PC-9 (cell line): ENCODE data around the gene ALPG. TPM values are rescaled to one million over a fixed set of nuclear protein-coding genes. Genes with fewer than 3 reads are reported as not detected.
"Not testable (repeated sequence)": the region's sequence is repeated elsewhere in the genome, so short reads cannot be mapped to it uniquely, and the experiment has no call there.

Experiments
- BruUV-seq: library from RNA; stranded (reverse); fragments of 400-500 nt; replicated peaks from 2 replicates; lab custom pipeline; 2021; lab: Mats Ljungman, UMichigan
- CTCF ChIA-PET: fragments of 300-600 bp; sonication (Branson Sonifier 250); formaldehyde crosslinking; loops from one replicate; lab custom pipeline; 2022; ENCODE audit warnings: antibody characterized with exemption; lab: Charles Lee
- POLR2A ChIA-PET: fragments of 300-600 bp; sonication (Branson Sonifier 250); formaldehyde crosslinking; loops from one replicate; lab custom pipeline; 2022; ENCODE audit warnings: antibody characterized with exemption; ENCODE audit not compliant: unreplicated experiment; lab: Charles Lee
- DNase-seq, 2 experiments: peaks; one replicate each; pipeline versions ENCODE4 v3.0.0 to v3.0.0-alpha.2; 2015 to 2022; ENCODE audit warnings: mixed read lengths in 1 of 2
- H2AFZ ChIP-seq: fragments of 200-600 bp; sonication (generic); 2 replicates; pipeline ENCODE4 v1.8.1; 2017; ENCODE audit warnings: antibody characterized with exemption
- H3F3A ChIP-seq: fragments of 200-600 bp; sonication (generic); 2 replicates; pipeline ENCODE4 v1.8.1; 2017; ENCODE audit warnings: antibody characterized with exemption, mild to moderate bottlenecking, low read depth; ENCODE audit not compliant: insufficient read depth
- H3K27ac ChIP-seq: fragments of 200-600 bp; sonication (generic); 2 replicates; pipeline ENCODE4 v1.6.1; 2016; ENCODE audit warnings: mixed run types
- H3K27me3 ChIP-seq: fragments of 200-600 bp; sonication (generic); 2 replicates; pipeline ENCODE4 v1.6.1; 2016; ENCODE audit warnings: low read depth, mixed run types; ENCODE audit not compliant: insufficient read depth
- H3K36me3 ChIP-seq: fragments of 200-600 bp; sonication (generic); 2 replicates; pipeline ENCODE4 v1.6.1; 2016; ENCODE audit warnings: low read depth, mixed run types
- H3K4me1 ChIP-seq: fragments of 200-600 bp; sonication (generic); replicated peaks from 2 replicates; pipeline ENCODE4 v1.6.1; 2016; ENCODE audit warnings: mixed run types; ENCODE audit not compliant: insufficient read depth
- H3K4me2 ChIP-seq: fragments of 200-600 bp; sonication (generic); 2 replicates; pipeline ENCODE4 v1.6.1; 2017; ENCODE audit warnings: mixed run types
- H3K4me3 ChIP-seq: fragments of 200-600 bp; sonication (generic); 2 replicates; pipeline ENCODE4 v1.6.1; 2016; ENCODE audit warnings: mixed run types
- H3K79me2 ChIP-seq: fragments of 200-600 bp; sonication (generic); 2 replicates; pipeline ENCODE4 v1.6.1; 2017; ENCODE audit warnings: low read depth, mixed run types
- H3K9me2 ChIP-seq: fragments of 200-600 bp; sonication (generic); 2 replicates; pipeline ENCODE4 v1.8.1; 2017; ENCODE audit warnings: mild to moderate bottlenecking; ENCODE audit not compliant: insufficient read depth
- H3K9me3 ChIP-seq: fragments of 200-600 bp; sonication (generic); 2 replicates; pipeline ENCODE4 v1.8.1; 2016; ENCODE audit warnings: low read depth; ENCODE audit not compliant: insufficient read depth
- H4K20me1 ChIP-seq: fragments of 200-600 bp; sonication (generic); 2 replicates; pipeline ENCODE4 v1.8.1; 2017; ENCODE audit not compliant: insufficient read depth
- CTCF ChIP-seq: fragments of 200-600 bp; sonication (generic); conservative IDR thresholded peaks from 2 replicates; pipeline ENCODE4 v1.6.1; 2017; ENCODE audit warnings: mixed run types, antibody characterized with exemption, mild to moderate bottlenecking, moderate library complexity
- EZH2 ChIP-seq: fragments of 200-600 bp; sonication (generic); IDR thresholded peaks from 2 replicates; pipeline ENCODE4 v1.8.0; 2017; ENCODE audit warnings: antibody characterized with exemption, low read depth
- intact Hi-C: fragments of 100-400 bp; cut with micrococcal nuclease; formaldehyde crosslinking; loops from one replicate; pipeline ENCODE4 v1.10.0; 2022; ENCODE audit not compliant: unreplicated experiment
- total RNA-seq: library from RNA; stranded (reverse); gene quantifications from 2 replicates; pipeline ENCODE4 v1.2.3, GENCODE V29; 2021

Gene ALPG
- total RNA-seq, 1 experiment from 2014 or later = 0.76 TPM

GRCh38 chr2:232376713-232377112 is 29.9 kb upstream of the ALPG start:
- Histone ChIP-seq H3K4me2 (no peak overlapping the region), H3K9me2 (no peaks in the 10 kb centered on the region), H3K36me3 (no peaks in the 10 kb centered on the region), H3K4me3 (no peak overlapping the region), H3K9me3 (no peaks in the 10 kb centered on the region), H3K79me2 (no peaks in the 10 kb centered on the region), H3F3A (no peaks in the 10 kb centered on the region; the same call in 1 of the 2 replicates), H3K4me1 (peaks cover 27% of the 10 kb centered on the region), H4K20me1 (no peaks in the 10 kb centered on the region), H3K27ac (no peak overlapping the region), H2AFZ (no peak overlapping the region), H3K27me3 (no peaks in the 10 kb centered on the region)
- intact Hi-C loops = no loop called here
- ChIA-PET POLR2A (interaction anchor here (0.6 kb wide), 1 partner anchor 11 kb away, joined by 3 read pairs; no protein-coding TSS in a partner anchor), CTCF (no interaction called here)
- DNase-seq = no peak
- no TSS peak for BruUV-seq
- TF ChIP-seq EZH2 = no peak
- no peak for TF ChIP-seq CTCF

GRCh38 chr2:232377319-232377718 is 29.3 kb upstream of the ALPG start:
- ChIA-PET CTCF (no interaction called here), POLR2A (no interaction called here)
- no peaks in the 10 kb centered on the region for H3K27me3 ChIP-seq
- H3K4me3 ChIP-seq = no peak overlapping the region
- peak overlapping the region; percentile 54; the same call in 1 of the 2 replicates for H3K27ac ChIP-seq
- H3K79me2 ChIP-seq = no peaks in the 10 kb centered on the region
- no peaks in the 10 kb centered on the region for H3K9me3 ChIP-seq
- no peak overlapping the region for H2AFZ ChIP-seq
- TF ChIP-seq CTCF = no peak
- no peak for TF ChIP-seq EZH2
- no peaks in the 10 kb centered on the region for H3K36me3 ChIP-seq
- intact Hi-C loops = no loop called here
- BruUV-seq = no TSS peak
- peaks cover 26% of the 10 kb centered on the region for H3K4me1 ChIP-seq
- H3K9me2 ChIP-seq = no peaks in the 10 kb centered on the region
- H3F3A ChIP-seq = no peaks in the 10 kb centered on the region; the same call in 1 of the 2 replicates
- no peak for DNase-seq
- no peak overlapping the region for H3K4me2 ChIP-seq
- no peaks in the 10 kb centered on the region for H4K20me1 ChIP-seq

- TF ChIP-seq EZH2 (no peak), CTCF (no peak)
- no peaks in the 10 kb centered on the region for H4K20me1 ChIP-seq
- POLR2A ChIA-PET = interaction anchor here (0.5 to 0.6 kb wide), 3 partner anchors 14 to 39 kb away, joined by 3 to 8 read pairs (median 4); no protein-coding TSS in a partner anchor
- peak; percentile 89 to 94 for DNase-seq
- H3K4me1 ChIP-seq = peaks cover 20% of the 10 kb centered on the region
- CTCF ChIA-PET = interaction anchor here (0.5 to 0.7 kb wide), 2 partner anchors 14 to 978 kb away, joined by 3 to 4 read pairs; no protein-coding TSS in a partner anchor
- H3K27ac ChIP-seq = peak overlapping the region; percentile 54
- H3K79me2 ChIP-seq = no peaks in the 10 kb centered on the region
- H3K4me3 ChIP-seq = no peak overlapping the region
- BruUV-seq = TSS peak; percentile 72
- H3K4me2 ChIP-seq = peak overlapping the region; percentile 60
- no peaks in the 10 kb centered on the region for H3F3A ChIP-seq
- H3K36me3 ChIP-seq = no peaks in the 10 kb centered on the region
- H3K9me2 ChIP-seq = no peaks in the 10 kb centered on the region
- no peaks in the 10 kb centered on the region for H3K9me3 ChIP-seq
- H3K27me3 ChIP-seq = no peaks in the 10 kb centered on the region
- intact Hi-C loops = loop anchor here (1.0 kb wide), 2 partner anchors 8 to 48 kb away; no protein-coding TSS in a partner anchor
- no peak overlapping the region for H2AFZ ChIP-seq
Observed at GRCh38 chr2:232377841-232378734, 28.6 kb upstream of the ALPG start.

GRCh38 chr2:232378735-232379151 is 27.9 kb upstream of the ALPG start, which contains the start of gene ALPP:
Gene ALPP (plus strand): TSS chr2:232378751. CDS start chr2:232378803, 52 bp downstream.
- H3K4me1 ChIP-seq = peaks cover 20% of the 10 kb centered on the region
- ChIA-PET CTCF (interaction anchor here (0.7 kb wide), 1 partner anchor 14 kb away, joined by 3 read pairs; no protein-coding TSS in a partner anchor), POLR2A (interaction anchor here (0.5 to 0.6 kb wide), 2 partner anchors 15 to 38 kb away, joined by 3 to 8 read pairs; no protein-coding TSS in a partner anchor)
- DNase-seq, H3K9me3 ChIP-seq, H3F3A ChIP-seq, H3K9me2 ChIP-seq, H4K20me1 ChIP-seq, H2AFZ ChIP-seq, H3K36me3 ChIP-seq, H3K79me2 ChIP-seq, H3K27me3 ChIP-seq: not testable (repeated sequence)
- H3K4me2 ChIP-seq = peak within 1 kb of the TSS; percentile 60
- H3K27ac ChIP-seq = peak within 1 kb of the TSS; percentile 54
- peak within 1 kb of the TSS; percentile 3; the same call in 1 of the 2 replicates for H3K4me3 ChIP-seq
- TSS peak; percentile 90 for BruUV-seq
- intact Hi-C loops = loop anchor here (1.0 kb wide), 2 partner anchors 8 to 48 kb away; no protein-coding TSS in a partner anchor
